PC-9 (cell line): ENCODE results near the gene SLC25A30. TPM values are rescaled to one million over a fixed set of nuclear protein-coding genes. Genes with fewer than 3 reads are reported as not detected.
"Not testable (repeated sequence)": the region's sequence is repeated elsewhere in the genome, so short reads cannot be mapped to it uniquely, and the experiment has no call there.

ENCODE experiments used
- BruUV-seq: library from RNA; stranded (reverse); fragments of 400-500 nt; replicated peaks from 2 replicates; lab custom pipeline; 2021; lab: Mats Ljungman, UMichigan
- CTCF ChIA-PET: fragments of 300-600 bp; sonication (Branson Sonifier 250); formaldehyde crosslinking; loops from one replicate; lab custom pipeline; 2022; ENCODE audit warnings: antibody characterized with exemption; lab: Charles Lee
- POLR2A ChIA-PET: fragments of 300-600 bp; sonication (Branson Sonifier 250); formaldehyde crosslinking; loops from one replicate; lab custom pipeline; 2022; ENCODE audit warnings: antibody characterized with exemption; ENCODE audit not compliant: unreplicated experiment; lab: Charles Lee
- DNase-seq, 2 experiments: peaks; one replicate each; pipeline versions ENCODE4 v3.0.0 to v3.0.0-alpha.2; 2015 to 2022; ENCODE audit warnings: mixed read lengths in 1 of 2
- H2AFZ ChIP-seq: fragments of 200-600 bp; sonication (generic); 2 replicates; pipeline ENCODE4 v1.8.1; 2017; ENCODE audit warnings: antibody characterized with exemption
- H3F3A ChIP-seq: fragments of 200-600 bp; sonication (generic); 2 replicates; pipeline ENCODE4 v1.8.1; 2017; ENCODE audit warnings: antibody characterized with exemption, mild to moderate bottlenecking, low read depth; ENCODE audit not compliant: insufficient read depth
- H3K27ac ChIP-seq: fragments of 200-600 bp; sonication (generic); 2 replicates; pipeline ENCODE4 v1.6.1; 2016; ENCODE audit warnings: mixed run types
- H3K27me3 ChIP-seq: fragments of 200-600 bp; sonication (generic); 2 replicates; pipeline ENCODE4 v1.6.1; 2016; ENCODE audit warnings: low read depth, mixed run types; ENCODE audit not compliant: insufficient read depth
- H3K36me3 ChIP-seq: fragments of 200-600 bp; sonication (generic); 2 replicates; pipeline ENCODE4 v1.6.1; 2016; ENCODE audit warnings: low read depth, mixed run types
- H3K4me1 ChIP-seq: fragments of 200-600 bp; sonication (generic); replicated peaks from 2 replicates; pipeline ENCODE4 v1.6.1; 2016; ENCODE audit warnings: mixed run types; ENCODE audit not compliant: insufficient read depth
- H3K4me2 ChIP-seq: fragments of 200-600 bp; sonication (generic); 2 replicates; pipeline ENCODE4 v1.6.1; 2017; ENCODE audit warnings: mixed run types
- H3K4me3 ChIP-seq: fragments of 200-600 bp; sonication (generic); 2 replicates; pipeline ENCODE4 v1.6.1; 2016; ENCODE audit warnings: mixed run types
- H3K79me2 ChIP-seq: fragments of 200-600 bp; sonication (generic); 2 replicates; pipeline ENCODE4 v1.6.1; 2017; ENCODE audit warnings: low read depth, mixed run types
- H3K9me2 ChIP-seq: fragments of 200-600 bp; sonication (generic); 2 replicates; pipeline ENCODE4 v1.8.1; 2017; ENCODE audit warnings: mild to moderate bottlenecking; ENCODE audit not compliant: insufficient read depth
- H3K9me3 ChIP-seq: fragments of 200-600 bp; sonication (generic); 2 replicates; pipeline ENCODE4 v1.8.1; 2016; ENCODE audit warnings: low read depth; ENCODE audit not compliant: insufficient read depth
- H4K20me1 ChIP-seq: fragments of 200-600 bp; sonication (generic); 2 replicates; pipeline ENCODE4 v1.8.1; 2017; ENCODE audit not compliant: insufficient read depth
- EZH2 ChIP-seq: fragments of 200-600 bp; sonication (generic); IDR thresholded peaks from 2 replicates; pipeline ENCODE4 v1.8.0; 2017; ENCODE audit warnings: antibody characterized with exemption, low read depth
- intact Hi-C: fragments of 100-400 bp; cut with micrococcal nuclease; formaldehyde crosslinking; loops from one replicate; pipeline ENCODE4 v1.10.0; 2022; ENCODE audit not compliant: unreplicated experiment
- total RNA-seq: library from RNA; stranded (reverse); gene quantifications from 2 replicates; pipeline ENCODE4 v1.2.3, GENCODE V29; 2021
- TF ChIP-seq, protein P1 (sequence below): fragments of 200-600 bp; sonication (generic); conservative IDR thresholded peaks from 2 replicates; pipeline ENCODE4 v1.6.1; 2017; ENCODE audit warnings: mixed run types, antibody characterized with exemption, mild to moderate bottlenecking, moderate library complexity

SLC25A30 gene
- total RNA-seq, 1 experiment from 2014 or later, result 11.2 TPM

DNA sequence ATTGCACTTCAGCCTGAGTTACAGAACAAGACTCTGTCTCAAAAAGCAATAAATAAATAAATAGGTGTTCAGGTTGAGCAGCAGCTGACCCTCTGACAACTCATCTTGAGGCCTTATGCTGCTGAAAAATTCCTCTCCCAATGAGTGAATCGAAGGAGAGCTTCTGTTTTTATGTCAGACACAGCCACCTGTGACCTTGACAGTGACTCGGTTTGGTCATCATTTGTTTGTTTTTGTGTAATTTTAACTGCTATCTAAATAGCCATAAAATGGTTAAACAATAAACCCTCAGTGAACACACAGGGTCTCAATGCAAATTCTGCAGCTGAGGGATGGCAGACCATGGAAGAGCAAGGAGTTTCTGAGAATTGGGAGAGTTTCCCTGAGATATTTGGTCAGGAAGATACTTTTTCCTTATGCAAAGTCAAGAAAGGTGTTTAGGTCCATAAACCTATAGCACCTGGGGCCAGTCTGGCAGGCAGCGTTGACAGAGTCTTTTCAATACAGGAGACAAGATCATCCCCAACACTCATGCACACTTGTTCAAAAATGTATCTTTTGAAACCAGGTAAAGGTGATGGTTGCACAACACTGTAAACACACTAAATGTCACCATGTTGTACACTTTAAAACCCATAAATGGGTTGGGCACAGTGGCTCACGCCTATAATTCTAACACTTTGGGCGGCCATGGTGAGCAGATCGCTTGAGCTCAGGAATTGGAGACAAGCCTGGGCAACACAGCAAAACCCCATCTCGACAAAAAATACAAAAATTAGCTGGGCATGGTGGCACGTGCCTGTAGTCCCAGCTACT is 16.6 kb upstream of the SLC25A30 start:
- POLR2A ChIA-PET, result no interaction called here

DNA sequence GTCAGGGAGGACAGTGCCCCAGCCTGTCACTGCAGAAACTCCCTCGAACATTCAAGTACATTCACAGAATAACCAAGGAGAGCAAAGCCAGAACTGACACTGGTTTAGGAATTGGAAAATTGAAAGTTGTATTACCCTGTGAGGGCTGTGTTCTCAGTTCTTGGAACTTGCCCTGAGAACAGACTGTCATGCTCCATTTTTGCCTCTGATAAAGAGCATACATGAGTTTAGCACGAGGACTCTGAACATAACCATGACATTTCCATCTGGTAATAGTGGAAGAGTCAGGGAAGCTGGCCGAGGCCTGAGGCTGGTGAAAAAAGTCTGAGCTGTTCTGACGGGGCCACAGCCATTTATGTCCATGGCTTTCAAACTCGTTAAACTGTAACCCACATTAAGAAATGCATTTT is 15.2 kb upstream of the SLC25A30 start:
- Histone ChIP-seq H2AFZ (no peak overlapping the region), H3K36me3 (no peaks in the 10 kb centered on the region), H4K20me1 (no peaks in the 10 kb centered on the region), H3K27ac (no peak overlapping the region), H3K4me3 (no peak overlapping the region), H3K9me2 (no peaks in the 10 kb centered on the region), H3K4me1 (no peaks in the 10 kb centered on the region), H3K79me2 (no peaks in the 10 kb centered on the region), H3K4me2 (no peak overlapping the region), H3K9me3 (no peaks in the 10 kb centered on the region), H3K27me3 (no peaks in the 10 kb centered on the region), H3F3A (no peaks in the 10 kb centered on the region)
- BruUV-seq, result no TSS peak
- TF ChIP-seq EZH2, result no peak
- TF ChIP-seq, protein P1, sequence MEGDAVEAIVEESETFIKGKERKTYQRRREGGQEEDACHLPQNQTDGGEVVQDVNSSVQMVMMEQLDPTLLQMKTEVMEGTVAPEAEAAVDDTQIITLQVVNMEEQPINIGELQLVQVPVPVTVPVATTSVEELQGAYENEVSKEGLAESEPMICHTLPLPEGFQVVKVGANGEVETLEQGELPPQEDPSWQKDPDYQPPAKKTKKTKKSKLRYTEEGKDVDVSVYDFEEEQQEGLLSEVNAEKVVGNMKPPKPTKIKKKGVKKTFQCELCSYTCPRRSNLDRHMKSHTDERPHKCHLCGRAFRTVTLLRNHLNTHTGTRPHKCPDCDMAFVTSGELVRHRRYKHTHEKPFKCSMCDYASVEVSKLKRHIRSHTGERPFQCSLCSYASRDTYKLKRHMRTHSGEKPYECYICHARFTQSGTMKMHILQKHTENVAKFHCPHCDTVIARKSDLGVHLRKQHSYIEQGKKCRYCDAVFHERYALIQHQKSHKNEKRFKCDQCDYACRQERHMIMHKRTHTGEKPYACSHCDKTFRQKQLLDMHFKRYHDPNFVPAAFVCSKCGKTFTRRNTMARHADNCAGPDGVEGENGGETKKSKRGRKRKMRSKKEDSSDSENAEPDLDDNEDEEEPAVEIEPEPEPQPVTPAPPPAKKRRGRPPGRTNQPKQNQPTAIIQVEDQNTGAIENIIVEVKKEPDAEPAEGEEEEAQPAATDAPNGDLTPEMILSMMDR, result no peak
- intact Hi-C loops, result no loop called here
- no peak for DNase-seq
- ChIA-PET POLR2A (no interaction called here), CTCF (no interaction called here)

More for the DNA sequence above, 16.6 kb upstream of the SLC25A30 start:
- Histone ChIP-seq H3K9me3 (no peaks in the 10 kb centered on the region), H3K4me2 (no peak overlapping the region), H3F3A (no peaks in the 10 kb centered on the region), H3K4me1 (no peaks in the 10 kb centered on the region), H2AFZ (no peak overlapping the region), H3K27me3 (no peaks in the 10 kb centered on the region), H4K20me1 (no peaks in the 10 kb centered on the region), H3K36me3 (no peaks in the 10 kb centered on the region), H3K79me2 (no peaks in the 10 kb centered on the region), H3K27ac (no peak overlapping the region), H3K9me2 (no peaks in the 10 kb centered on the region), H3K4me3 (no peak overlapping the region)
- DNase-seq, result no peak
- no peak for TF ChIP-seq EZH2
- TF ChIP-seq, protein P1, result no peak
- intact Hi-C loops, result no loop called here
- no TSS peak for BruUV-seq
- CTCF ChIA-PET, result no interaction called here

DNA sequence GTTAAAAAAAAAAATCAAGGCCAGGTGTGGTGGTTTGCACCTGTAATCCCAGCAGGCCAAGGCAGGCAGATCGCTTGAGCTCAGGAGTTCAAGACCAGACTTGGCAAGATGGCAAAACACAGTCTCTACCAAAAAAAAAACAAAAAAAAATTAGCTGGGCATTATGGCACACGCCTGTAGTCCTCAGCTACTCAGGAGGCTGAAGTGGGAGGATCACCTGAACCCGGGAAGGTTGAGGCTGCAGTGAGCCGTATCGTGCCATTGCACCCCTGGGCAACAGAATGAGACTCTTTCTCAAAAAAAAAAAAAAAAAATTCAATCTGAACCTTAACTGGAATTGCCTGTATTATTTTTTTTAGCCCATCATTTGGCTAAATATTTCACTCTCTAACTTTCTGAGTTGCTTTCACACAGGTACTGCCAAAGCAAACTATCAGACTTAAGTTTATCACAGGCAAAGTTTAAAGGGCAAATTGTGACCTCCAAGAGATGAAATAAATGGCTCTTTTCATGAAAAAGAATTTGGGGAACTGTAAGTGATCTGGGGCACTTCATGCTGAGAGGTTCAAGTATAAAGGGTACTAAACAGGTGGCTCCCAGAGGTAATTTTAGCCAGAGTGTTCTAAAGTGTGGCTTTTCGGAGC is 14.7 kb upstream of the SLC25A30 start:
- Histone ChIP-seq H3K27ac (no peak overlapping the region), H4K20me1 (no peaks in the 10 kb centered on the region), H3K9me2 (no peaks in the 10 kb centered on the region), H3K79me2 (no peaks in the 10 kb centered on the region), H3K9me3 (no peaks in the 10 kb centered on the region), H3K27me3 (no peaks in the 10 kb centered on the region), H3K4me3 (no peak overlapping the region), H3K4me1 (no peaks in the 10 kb centered on the region), H3K36me3 (no peaks in the 10 kb centered on the region), H2AFZ (no peak overlapping the region), H3F3A (no peaks in the 10 kb centered on the region), H3K4me2 (no peak overlapping the region)
- TF ChIP-seq, protein P1, result no peak
- TF ChIP-seq EZH2, result no peak
- DNase-seq, result no peak
- no TSS peak for BruUV-seq
- POLR2A ChIA-PET, result no interaction called here
- intact Hi-C loops, result no loop called here
- CTCF ChIA-PET, result no interaction called here

DNA sequence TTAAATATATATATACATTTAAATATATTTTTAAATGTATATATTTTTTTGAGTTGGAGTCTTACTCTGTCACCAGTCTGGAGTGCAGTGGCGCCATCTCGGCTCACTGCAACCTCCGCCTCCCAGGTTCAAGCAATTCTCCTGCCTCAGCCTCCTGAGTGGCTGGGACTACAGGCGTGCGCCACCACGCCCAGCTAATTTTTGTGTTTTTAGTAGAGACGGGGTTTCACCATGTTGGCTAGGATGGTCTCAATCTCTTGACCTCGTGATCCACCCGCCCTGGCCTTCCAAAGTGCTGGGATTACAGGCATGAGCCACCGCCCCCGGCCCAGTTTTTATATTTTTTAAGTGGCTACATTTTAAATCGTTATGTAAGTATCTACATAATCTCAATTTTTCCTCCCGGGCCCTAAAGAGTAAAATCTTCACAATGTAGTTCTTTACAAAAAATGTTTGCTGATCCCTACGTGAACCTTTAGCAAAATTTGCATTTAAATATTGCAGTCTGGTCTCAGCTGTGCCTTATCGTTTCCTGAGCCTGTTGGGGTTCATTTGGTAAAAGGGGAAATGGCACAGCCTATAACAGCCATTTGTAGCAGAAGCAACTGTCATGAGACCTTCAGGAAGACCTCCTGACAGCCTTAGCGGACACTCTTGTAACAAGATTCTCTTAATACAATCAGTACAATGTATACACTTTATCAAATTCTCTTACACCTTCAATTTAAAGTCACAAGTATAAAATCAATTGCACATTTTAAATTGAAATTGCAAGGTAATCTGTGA is 8.1 kb upstream of the SLC25A30 start:
- DNase-seq, H3K27ac ChIP-seq, H4K20me1 ChIP-seq, H3K4me3 ChIP-seq, intact Hi-C loops, BruUV-seq, H3K27me3 ChIP-seq, CTCF ChIA-PET, H3K9me2 ChIP-seq, H3K79me2 ChIP-seq, H2AFZ ChIP-seq, H3K36me3 ChIP-seq, H3K4me1 ChIP-seq, POLR2A ChIA-PET, H3K9me3 ChIP-seq, H3K4me2 ChIP-seq: not testable (repeated sequence)
- peaks cover 26% of the 10 kb centered on the region; the same call in 1 of the 2 replicates for H3F3A ChIP-seq
